ENCODE measurements around the gene FBXO24.
A peak's percentile ranks its signal among the peaks of the same experiment; 100 is the strongest.

The FBXO24 gene

GRCh38 chr7:100574362-100575205 is 11.5 kb upstream of the FBXO24 start:
- DNase-seq, result no peak

- no peak for DNase-seq
Measured at GRCh38 chr7:100575206-100575631, 10.9 kb upstream of the FBXO24 start.

GRCh38 chr7:100575746-100576383 is 10.3 kb upstream of the FBXO24 start:
- no peak for DNase-seq

- no peak for DNase-seq
Measured at GRCh38 chr7:100576384-100576993, 9.6 kb upstream of the FBXO24 start.

- no peak for DNase-seq
Measured at GRCh38 chr7:100577103-100577502, 9.0 kb upstream of the FBXO24 start.

GRCh38 chr7:100577507-100577906 is 8.6 kb upstream of the FBXO24 start:
- DNase-seq, result no peak

GRCh38 chr7:100578246-100579183 is 7.6 kb upstream of the FBXO24 start:
- DNase-seq, result no peak

- no peak for DNase-seq
Measured at GRCh38 chr7:100580466-100581283, 5.5 kb upstream of the FBXO24 start.

GRCh38 chr7:100582041-100582579 is 4.0 kb upstream of the FBXO24 start:
- no peak for DNase-seq

- DNase-seq, result no peak
Measured at GRCh38 chr7:100582650-100583049, 3.5 kb upstream of the FBXO24 start.

- peak; percentile 23 for DNase-seq
Measured at GRCh38 chr7:100583132-100584053, 2.7 kb upstream of the FBXO24 start.

- DNase-seq, result no peak
Measured at GRCh38 chr7:100584054-100584682, 2.0 kb upstream of the FBXO24 start.

GRCh38 chr7:100584683-100585510 is 1.2 kb upstream of the FBXO24 start:
- DNase-seq, result peak; percentile 61

- DNase-seq, result no peak
Measured at GRCh38 chr7:100585511-100586265, 440 bp upstream of the FBXO24 start, which contains the start of gene LRCH4. LRCH4 (minus strand) TSS chr7:100586129; CDS start chr7:100586100, 29 bp downstream.

- peak; percentile 42 for DNase-seq
Measured at GRCh38 chr7:100588438-100588837, 2.3 kb downstream of the FBXO24 start.

- no peak for DNase-seq
Measured at GRCh38 chr7:100589341-100589947, 3.3 kb downstream of the FBXO24 start.

GRCh38 chr7:100590077-100590737 is 4.1 kb downstream of the FBXO24 start:
- peak; percentile 35 for DNase-seq

Measured in fibroblast of skin of scalp (primary cell).